Measurements from ENCODE around the gene DHRS11. TPM values are rescaled to one million over a fixed set of nuclear protein-coding genes. Genes with fewer than 3 reads are reported as not detected.

Gene DHRS11
- total RNA-seq, 1 experiment from 2014 or later: 24.2 TPM

GRCh38 chr17:36625188-36625587 is 33.5 kb downstream of the DHRS11 start:
- no peaks in the 10 kb centered on the region for H3K9me3 ChIP-seq (ENCODE audit: insufficient read depth, low read depth)
- 0 out of 2 replicates have a peak, but pooled peaks cover 4% of the 10 kb centered on the region for H3F3A ChIP-seq (ENCODE audit: insufficient read depth, low read depth)
- H3K9me2 ChIP-seq (ENCODE audit: insufficient read depth): no peaks in the 10 kb centered on the region
- H3K27me3 ChIP-seq (ENCODE audit: insufficient read depth, low read depth): no peaks in the 10 kb centered on the region
- H3K27ac ChIP-seq: no peak overlapping the region
- H4K20me1 ChIP-seq (ENCODE audit: insufficient read depth): peaks cover 18% of the 10 kb centered on the region
- no TSS peak for BruUV-seq (replicated peaks)
- no peaks in the 10 kb centered on the region for H3K36me3 ChIP-seq (ENCODE audit: low read depth)
- no peaks in the 10 kb centered on the region for H3K4me1 ChIP-seq (replicated peaks; ENCODE audit: insufficient read depth)
- POLR2A ChIA-PET (ENCODE audit: unreplicated experiment): no interaction called here
- H3K4me2 ChIP-seq: no peak overlapping the region
- H3K79me2 ChIP-seq (ENCODE audit: low read depth): no peaks in the 10 kb centered on the region
- H2AFZ ChIP-seq: no peak overlapping the region
- DNase-seq: no peak
- no peak for TF ChIP-seq EZH2 (IDR thresholded peaks at IDR 0.05; ENCODE audit: low read depth)
- TF ChIP-seq, protein P1, sequence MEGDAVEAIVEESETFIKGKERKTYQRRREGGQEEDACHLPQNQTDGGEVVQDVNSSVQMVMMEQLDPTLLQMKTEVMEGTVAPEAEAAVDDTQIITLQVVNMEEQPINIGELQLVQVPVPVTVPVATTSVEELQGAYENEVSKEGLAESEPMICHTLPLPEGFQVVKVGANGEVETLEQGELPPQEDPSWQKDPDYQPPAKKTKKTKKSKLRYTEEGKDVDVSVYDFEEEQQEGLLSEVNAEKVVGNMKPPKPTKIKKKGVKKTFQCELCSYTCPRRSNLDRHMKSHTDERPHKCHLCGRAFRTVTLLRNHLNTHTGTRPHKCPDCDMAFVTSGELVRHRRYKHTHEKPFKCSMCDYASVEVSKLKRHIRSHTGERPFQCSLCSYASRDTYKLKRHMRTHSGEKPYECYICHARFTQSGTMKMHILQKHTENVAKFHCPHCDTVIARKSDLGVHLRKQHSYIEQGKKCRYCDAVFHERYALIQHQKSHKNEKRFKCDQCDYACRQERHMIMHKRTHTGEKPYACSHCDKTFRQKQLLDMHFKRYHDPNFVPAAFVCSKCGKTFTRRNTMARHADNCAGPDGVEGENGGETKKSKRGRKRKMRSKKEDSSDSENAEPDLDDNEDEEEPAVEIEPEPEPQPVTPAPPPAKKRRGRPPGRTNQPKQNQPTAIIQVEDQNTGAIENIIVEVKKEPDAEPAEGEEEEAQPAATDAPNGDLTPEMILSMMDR (conservative IDR thresholded peaks at IDR 0.05): no peak
- CTCF ChIA-PET: interaction anchor here (0.6 to 1.5 kb wide), 3 partner anchors 13 to 574 kb away, joined by 6 to 14 read pairs (median 6); no protein-coding TSS in a partner anchor
- intact Hi-C loops (cut with micrococcal nuclease; ENCODE audit: unreplicated experiment): loop anchor here (5.0 kb wide), 4 partner anchors 82 to 747 kb away; partner anchors contain the start of gene AATF
- no peak overlapping the region for H3K4me3 ChIP-seq

DNA sequence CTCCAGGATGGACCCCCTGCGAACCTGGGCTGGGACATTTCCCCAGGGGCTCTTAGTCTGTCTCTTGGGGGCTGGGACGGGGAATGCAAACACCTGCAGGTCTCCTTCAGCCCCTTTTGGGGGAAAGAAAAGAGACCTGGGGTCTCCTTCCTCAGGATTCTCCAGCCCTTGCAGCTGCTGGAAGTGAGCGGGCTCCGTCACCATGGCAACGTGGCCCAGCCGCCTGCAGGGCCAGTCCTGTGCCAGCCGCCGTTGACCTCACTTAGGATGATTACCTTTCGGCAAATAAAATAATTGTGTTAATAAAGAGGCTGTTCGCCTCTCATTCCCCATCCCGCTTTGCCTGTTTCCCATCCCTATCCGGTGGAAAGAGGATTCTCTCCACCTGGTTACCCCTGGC is 35.4 kb downstream of the DHRS11 start:
- Histone ChIP-seq H2AFZ (no peak overlapping the region), H3K4me1 (replicated peaks; ENCODE audit: insufficient read depth) (no peaks in the 10 kb centered on the region), H3K4me3 (no peak overlapping the region), H3K9me3 (ENCODE audit: insufficient read depth, low read depth) (no peaks in the 10 kb centered on the region), H4K20me1 (ENCODE audit: insufficient read depth) (peaks cover 10% of the 10 kb centered on the region), H3F3A (ENCODE audit: insufficient read depth, low read depth) (0 out of 2 replicates have a peak, but pooled peaks cover 4% of the 10 kb centered on the region), H3K4me2 (no peak overlapping the region), H3K36me3 (ENCODE audit: low read depth) (no peaks in the 10 kb centered on the region), H3K79me2 (ENCODE audit: low read depth) (no peaks in the 10 kb centered on the region), H3K9me2 (ENCODE audit: insufficient read depth) (no peaks in the 10 kb centered on the region), H3K27me3 (ENCODE audit: insufficient read depth, low read depth) (no peaks in the 10 kb centered on the region), H3K27ac (no peak overlapping the region)
- BruUV-seq (replicated peaks): no TSS peak
- no peak for TF ChIP-seq EZH2 (IDR thresholded peaks at IDR 0.05; ENCODE audit: low read depth)
- TF ChIP-seq, protein P1 (conservative IDR thresholded peaks at IDR 0.05): no peak
- intact Hi-C loops (cut with micrococcal nuclease; ENCODE audit: unreplicated experiment): loop anchor here (5.0 kb wide), 4 partner anchors 80 to 745 kb away; partner anchors contain the start of gene AATF
- no peak for DNase-seq
- CTCF ChIA-PET: no interaction called here
- POLR2A ChIA-PET (ENCODE audit: unreplicated experiment): no interaction called here

GRCh38 chr17:36628576-36628975 is 36.9 kb downstream of the DHRS11 start:
- H3F3A ChIP-seq (ENCODE audit: insufficient read depth, low read depth): 0 out of 2 replicates have a peak, but pooled peaks cover 4% of the 10 kb centered on the region
- H3K27ac ChIP-seq: no peak overlapping the region
- ChIA-PET CTCF (interaction anchor here (0.7 kb wide), 1 partner anchor 133 kb away, joined by 4 read pairs; no protein-coding TSS in a partner anchor), POLR2A (ENCODE audit: unreplicated experiment) (no interaction called here)
- no peak for DNase-seq
- intact Hi-C loops (cut with micrococcal nuclease; ENCODE audit: unreplicated experiment): loop anchor here (5.0 kb wide), 4 partner anchors 79 to 744 kb away; partner anchors contain the start of gene AATF
- no peak overlapping the region for H2AFZ ChIP-seq
- peaks cover 5% of the 10 kb centered on the region; the same call in 1 of the 2 replicates for H4K20me1 ChIP-seq (ENCODE audit: insufficient read depth)
- H3K79me2 ChIP-seq (ENCODE audit: low read depth): no peaks in the 10 kb centered on the region
- no peak for TF ChIP-seq EZH2 (IDR thresholded peaks at IDR 0.05; ENCODE audit: low read depth)
- TF ChIP-seq, protein P1 (conservative IDR thresholded peaks at IDR 0.05): no peak
- no peaks in the 10 kb centered on the region for H3K9me2 ChIP-seq (ENCODE audit: insufficient read depth)
- no peaks in the 10 kb centered on the region for H3K9me3 ChIP-seq (ENCODE audit: insufficient read depth, low read depth)
- BruUV-seq (replicated peaks): no TSS peak
- H3K4me3 ChIP-seq: no peak overlapping the region
- H3K27me3 ChIP-seq (ENCODE audit: insufficient read depth, low read depth): no peaks in the 10 kb centered on the region
- H3K4me2 ChIP-seq: no peak overlapping the region
- no peaks in the 10 kb centered on the region for H3K4me1 ChIP-seq (replicated peaks; ENCODE audit: insufficient read depth)
- H3K36me3 ChIP-seq (ENCODE audit: low read depth): no peaks in the 10 kb centered on the region
